Activated naive CD8-positive, alpha-beta T cell treated with anti-CD3 and anti-CD28 coated beads, Interleukin-2, amount 50 U/mL, for 24 hours (primary cell): Measurements from ENCODE around the gene PLCL1.
A peak's percentile ranks its signal among the peaks of the same experiment; 100 is the strongest.

ENCODE experiments used
- ATAC-seq: fragments of 150-1000 bp; cut with Tn5 transposase; one replicate; pipeline ENCODE4 v1.10.0; 2021
- DNase-seq: peaks from one replicate; pipeline ENCODE4 v3.0.0; 2021
- H3K27ac Mint-ChIP-seq: one replicate; pipeline ENCODE4 v1.8.0; 2021; ENCODE audit warnings: mild to moderate bottlenecking, mixed read lengths
- H3K27me3 Mint-ChIP-seq: one replicate; pipeline ENCODE4 v1.8.0; 2021; ENCODE audit warnings: mixed read lengths
- H3K36me3 Mint-ChIP-seq: one replicate; pipeline ENCODE4 v1.8.0; 2021; ENCODE audit warnings: low read depth, mixed read lengths
- H3K4me1 Mint-ChIP-seq: one replicate; pipeline ENCODE4 v1.8.0; 2021; ENCODE audit warnings: mixed read lengths
- H3K4me3 Mint-ChIP-seq: one replicate; pipeline ENCODE4 v1.8.0; 2021; ENCODE audit warnings: mild to moderate bottlenecking, moderate library complexity, mixed read lengths
- H3K9me3 Mint-ChIP-seq: one replicate; pipeline ENCODE4 v1.8.0; 2021; ENCODE audit warnings: mixed read lengths

PLCL1 gene

GRCh38 chr2:198044777-198045176, 240.4 kb downstream of the PLCL1 start:
- no peak overlapping the region for H3K4me3 Mint-ChIP-seq

GRCh38 chr2:198045227-198045626, 240.8 kb downstream of the PLCL1 start:
- DNase-seq (no peak), ATAC-seq (no peak)
- Mint-ChIP-seq H3K27ac (peak overlapping the region; percentile 74), H3K9me3 (peaks cover 7% of the 10 kb centered on the region), H3K4me1 (peaks cover 17% of the 10 kb centered on the region), H3K4me3 (no peak overlapping the region), H3K36me3 (peaks cover 2% of the 10 kb centered on the region), H3K27me3 (no peaks in the 10 kb centered on the region)

More at GRCh38 chr2:198044777-198045176, 240.4 kb downstream of the PLCL1 start:
- Mint-ChIP-seq H3K9me3 (peaks cover 7% of the 10 kb centered on the region), H3K27me3 (no peaks in the 10 kb centered on the region), H3K27ac (peak overlapping the region; percentile 74), H3K4me1 (peaks cover 22% of the 10 kb centered on the region), H3K36me3 (peaks cover 2% of the 10 kb centered on the region)
- ATAC-seq = peak; percentile 91
- DNase-seq = no peak

GRCh38 chr2:198052741-198053140, 248.3 kb downstream of the PLCL1 start:
- Mint-ChIP-seq H3K9me3 (peaks cover 3% of the 10 kb centered on the region), H3K36me3 (no peaks in the 10 kb centered on the region), H3K4me3 (no peak overlapping the region), H3K27ac (no peak overlapping the region), H3K4me1 (peaks cover 5% of the 10 kb centered on the region), H3K27me3 (no peaks in the 10 kb centered on the region)
- DNase-seq = no peak
- ATAC-seq = no peak

- H3K4me3 Mint-ChIP-seq = no peak overlapping the region
- H3K27ac Mint-ChIP-seq = no peak overlapping the region
- no peaks in the 10 kb centered on the region for H3K36me3 Mint-ChIP-seq
- DNase-seq (no peak), ATAC-seq (no peak)
- H3K4me1 Mint-ChIP-seq = peaks cover 5% of the 10 kb centered on the region
- H3K27me3 Mint-ChIP-seq = no peaks in the 10 kb centered on the region
- peaks cover 3% of the 10 kb centered on the region for H3K9me3 Mint-ChIP-seq
These were observed 248.8 kb downstream of the PLCL1 start for GRCh38 chr2:198053148-198053547.

- Mint-ChIP-seq H3K4me1 (peaks cover 4% of the 10 kb centered on the region), H3K36me3 (no peaks in the 10 kb centered on the region), H3K27ac (no peak overlapping the region), H3K9me3 (no peaks in the 10 kb centered on the region), H3K27me3 (no peaks in the 10 kb centered on the region), H3K4me3 (no peak overlapping the region)
- no peak for ATAC-seq
- DNase-seq = no peak
These were observed 249.4 kb downstream of the PLCL1 start for GRCh38 chr2:198053776-198054175.

GRCh38 chr2:198054299-198054698, 249.9 kb downstream of the PLCL1 start:
- H3K4me1 Mint-ChIP-seq = peaks cover 4% of the 10 kb centered on the region
- no peaks in the 10 kb centered on the region for H3K36me3 Mint-ChIP-seq
- DNase-seq (peak; percentile 44), ATAC-seq (peak; percentile 89)
- no peaks in the 10 kb centered on the region for H3K27me3 Mint-ChIP-seq
- H3K27ac Mint-ChIP-seq = no peak overlapping the region
- no peak overlapping the region for H3K4me3 Mint-ChIP-seq
- H3K9me3 Mint-ChIP-seq = no peaks in the 10 kb centered on the region

GRCh38 chr2:198055716-198056115, 251.3 kb downstream of the PLCL1 start:
- Mint-ChIP-seq H3K27ac (no peak overlapping the region), H3K36me3 (no peaks in the 10 kb centered on the region), H3K4me1 (peaks cover 4% of the 10 kb centered on the region), H3K9me3 (no peaks in the 10 kb centered on the region), H3K4me3 (no peak overlapping the region), H3K27me3 (no peaks in the 10 kb centered on the region)
- DNase-seq = no peak
- no peak for ATAC-seq

- H3K36me3 Mint-ChIP-seq = no peaks in the 10 kb centered on the region
- H3K4me1 Mint-ChIP-seq = peaks cover 4% of the 10 kb centered on the region
- no peaks in the 10 kb centered on the region for H3K27me3 Mint-ChIP-seq
- DNase-seq (no peak), ATAC-seq (no peak)
- no peak overlapping the region for H3K4me3 Mint-ChIP-seq
- H3K9me3 Mint-ChIP-seq = no peaks in the 10 kb centered on the region
- no peak overlapping the region for H3K27ac Mint-ChIP-seq
These were observed 252.4 kb downstream of the PLCL1 start for GRCh38 chr2:198056836-198057235.

GRCh38 chr2:198059800-198060199, 255.4 kb downstream of the PLCL1 start:
- Mint-ChIP-seq H3K4me3 (no peak overlapping the region), H3K27ac (no peak overlapping the region), H3K27me3 (no peaks in the 10 kb centered on the region), H3K36me3 (no peaks in the 10 kb centered on the region), H3K9me3 (no peaks in the 10 kb centered on the region), H3K4me1 (peaks cover 6% of the 10 kb centered on the region)
- no peak for ATAC-seq
- no peak for DNase-seq

- ATAC-seq = no peak
- no peak for DNase-seq
- no peak overlapping the region for H3K27ac Mint-ChIP-seq
- no peak overlapping the region for H3K4me3 Mint-ChIP-seq
- no peaks in the 10 kb centered on the region for H3K27me3 Mint-ChIP-seq
- no peaks in the 10 kb centered on the region for H3K36me3 Mint-ChIP-seq
- H3K4me1 Mint-ChIP-seq = peaks cover 6% of the 10 kb centered on the region
- H3K9me3 Mint-ChIP-seq = no peaks in the 10 kb centered on the region
These were observed 255.9 kb downstream of the PLCL1 start for GRCh38 chr2:198060277-198060676.

- ATAC-seq = peak; percentile 59
These were observed 258.4 kb downstream of the PLCL1 start for GRCh38 chr2:198062826-198063225.

GRCh38 chr2:198063242-198063641, 258.8 kb downstream of the PLCL1 start:
- Mint-ChIP-seq H3K36me3 (no peaks in the 10 kb centered on the region), H3K4me1 (peaks cover 5% of the 10 kb centered on the region), H3K9me3 (no peaks in the 10 kb centered on the region), H3K27me3 (no peaks in the 10 kb centered on the region), H3K27ac (peak overlapping the region; percentile 40), H3K4me3 (no peak overlapping the region)
- no peak for DNase-seq
- peak; percentile 43 for ATAC-seq

More at GRCh38 chr2:198062826-198063225, 258.4 kb downstream of the PLCL1 start:
- no peak for DNase-seq
- no peaks in the 10 kb centered on the region for H3K36me3 Mint-ChIP-seq
- no peak overlapping the region for H3K27ac Mint-ChIP-seq
- peaks cover 5% of the 10 kb centered on the region for H3K4me1 Mint-ChIP-seq
- H3K27me3 Mint-ChIP-seq = no peaks in the 10 kb centered on the region
- H3K9me3 Mint-ChIP-seq = no peaks in the 10 kb centered on the region
- H3K4me3 Mint-ChIP-seq = no peak overlapping the region

- Mint-ChIP-seq H3K4me3 (no peak overlapping the region), H3K27ac (no peak overlapping the region), H3K4me1 (peaks cover 5% of the 10 kb centered on the region), H3K27me3 (no peaks in the 10 kb centered on the region), H3K36me3 (no peaks in the 10 kb centered on the region), H3K9me3 (no peaks in the 10 kb centered on the region)
- ATAC-seq (no peak), DNase-seq (no peak)
These were observed 260.9 kb downstream of the PLCL1 start for GRCh38 chr2:198065322-198065721.

- H3K4me1 Mint-ChIP-seq = peaks cover 5% of the 10 kb centered on the region
These were observed 262.2 kb downstream of the PLCL1 start for GRCh38 chr2:198066597-198066996.

GRCh38 chr2:198072655-198073054, 268.3 kb downstream of the PLCL1 start:
- Mint-ChIP-seq H3K27me3 (no peaks in the 10 kb centered on the region), H3K9me3 (no peaks in the 10 kb centered on the region), H3K27ac (no peak overlapping the region), H3K4me1 (no peaks in the 10 kb centered on the region), H3K4me3 (no peak overlapping the region), H3K36me3 (no peaks in the 10 kb centered on the region)
- ATAC-seq (no peak), DNase-seq (no peak)

More at GRCh38 chr2:198066597-198066996, 262.2 kb downstream of the PLCL1 start:
- no peaks in the 10 kb centered on the region for H3K36me3 Mint-ChIP-seq
- DNase-seq = no peak
- H3K27ac Mint-ChIP-seq = no peak overlapping the region
- no peak for ATAC-seq
- no peaks in the 10 kb centered on the region for H3K27me3 Mint-ChIP-seq
- H3K4me3 Mint-ChIP-seq = no peak overlapping the region
- H3K9me3 Mint-ChIP-seq = no peaks in the 10 kb centered on the region

- Mint-ChIP-seq H3K4me3 (no peak overlapping the region), H3K27me3 (no peaks in the 10 kb centered on the region), H3K36me3 (no peaks in the 10 kb centered on the region), H3K9me3 (no peaks in the 10 kb centered on the region), H3K27ac (no peak overlapping the region), H3K4me1 (no peaks in the 10 kb centered on the region)
- ATAC-seq = no peak
- DNase-seq = no peak
These were observed 268.9 kb downstream of the PLCL1 start for GRCh38 chr2:198073253-198073652.
